Naive B cell (primary cell): Measurements from ENCODE around the gene FHAD1. TPM values are rescaled to one million over a fixed set of nuclear protein-coding genes. Genes with fewer than 3 reads are reported as not detected.

Experiments used
- ATAC-seq, 2 donors: fragments of 150-1000 bp; cut with Tn5 transposase; 2 replicates each; pipeline ENCODE4 v1.10.0; 2021; ENCODE audit warnings: low read depth in 2 of 2, mild to moderate bottlenecking in 2 of 2, moderate library complexity in 2 of 2
- DNase-seq: peaks from one replicate; pipeline ENCODE4 v3.0.0; 2022
- H3K27ac Mint-ChIP-seq, 6 donors: one replicate each; pipeline ENCODE4 v1.8.0; 2020 to 2022; ENCODE audit warnings: mild to moderate bottlenecking in 6 of 6, mixed read lengths in 6 of 6, moderate library complexity in 5 of 6, inconsistent platforms in 2 of 6
- H3K27me3 Mint-ChIP-seq, 3 donors: one replicate each; pipeline ENCODE4 v1.8.0; 2021 to 2022; ENCODE audit warnings: mixed read lengths in 3 of 3, mild to moderate bottlenecking in 1 of 3
- H3K36me3 Mint-ChIP-seq, 2 donors: one replicate each; pipeline ENCODE4 v1.8.0; 2020 to 2022; ENCODE audit warnings: mixed read lengths in 2 of 2, inconsistent platforms in 1 of 2, mild to moderate bottlenecking in 1 of 2
- H3K4me1 Mint-ChIP-seq, 3 donors: one replicate each; pipeline ENCODE4 v1.8.0; 2020 to 2022; ENCODE audit warnings: mixed read lengths in 3 of 3, inconsistent platforms in 1 of 3, mild to moderate bottlenecking in 1 of 3, moderate library complexity in 1 of 3
- H3K4me3 Mint-ChIP-seq, 8 donors: one replicate each; pipeline ENCODE4 v1.8.0; 2020 to 2022; ENCODE audit warnings: mild to moderate bottlenecking in 8 of 8, mixed read lengths in 8 of 8, moderate library complexity in 8 of 8, inconsistent platforms in 2 of 8
- H3K9me3 Mint-ChIP-seq, 7 donors: one replicate each; pipeline ENCODE4 v1.8.0; 2020 to 2022; ENCODE audit warnings: mixed read lengths in 7 of 7, mild to moderate bottlenecking in 5 of 7, inconsistent platforms in 2 of 7, moderate library complexity in 1 of 7
- polyA plus RNA-seq, 6 donors: library from polyadenylated mRNA; unstranded; fragments of 300-500 nt; fragmentation: Illumina TruSeq; gene quantifications; one replicate each; pipeline ENCODE4 v1.2.3, GENCODE V29; 2021; ENCODE audit warnings: low read depth in 6 of 6

FHAD1 gene
- polyA plus RNA-seq, 6 donors from 2014 or later: not detected

GRCh38 chr1:15411593-15412137 lies 164.6 kb downstream of the FHAD1 start:
- DNase-seq (peak; percentile 82), ATAC-seq (peak; percentile 59 to 62)
- Mint-ChIP-seq H3K9me3 (no peaks in the 10 kb centered on the region), H3K27ac (peak overlapping the region; percentile 54 to 99 (median 98)), H3K4me3 (peak overlapping the region; percentile 81 to 96 (median 94)), H3K4me1 (peaks cover 41 to 68% (median 64%) of the 10 kb centered on the region in 3 donors), H3K27me3 (peaks cover 0 to 7% (median 6%) of the 10 kb centered on the region in 3 donors), H3K36me3 (no peaks in the 10 kb centered on the region)

DNA sequence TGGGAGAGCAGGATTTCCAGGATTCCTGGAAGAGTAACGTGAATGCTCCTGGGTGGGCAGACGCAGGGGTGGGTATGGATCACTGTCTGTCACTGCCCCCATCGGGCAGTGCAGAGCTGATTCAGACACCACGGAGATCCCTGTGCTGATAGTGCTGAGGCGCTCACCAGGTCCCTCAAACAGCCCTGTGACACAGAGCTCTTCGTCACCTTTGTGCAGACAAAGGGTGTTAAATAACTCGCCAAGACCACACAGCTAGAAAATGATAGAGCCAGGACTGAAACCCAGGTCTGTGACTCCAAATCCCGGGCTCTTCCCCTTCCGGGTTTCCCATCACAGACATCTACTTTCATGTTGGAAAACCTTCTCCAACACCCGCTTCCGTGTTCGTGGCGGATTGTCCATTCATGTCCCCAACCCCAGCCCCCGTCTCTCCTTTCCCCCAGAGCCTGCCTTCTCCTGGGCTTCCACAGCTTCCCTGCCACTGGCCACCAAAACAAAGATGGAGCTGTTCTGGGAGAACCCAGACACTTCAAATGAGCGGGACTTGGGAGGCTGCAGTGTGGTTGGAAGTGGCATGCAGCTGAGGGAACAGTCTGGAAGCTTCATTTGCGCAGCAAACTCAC lies 165.3 kb downstream of the FHAD1 start:
- H3K4me1 Mint-ChIP-seq: peaks cover 46 to 74% (median 70%) of the 10 kb centered on the region in 3 donors
- ATAC-seq (no peak), DNase-seq (no peak)
- H3K4me3 Mint-ChIP-seq: peak overlapping the region; percentile 81 to 96 (median 94)
- H3K9me3 Mint-ChIP-seq: no peaks in the 10 kb centered on the region
- H3K27ac Mint-ChIP-seq: peak overlapping the region in 5 of 6 donors; percentile 24 to 99 (median 97)
- peaks cover 0 to 1% (median under 1%) of the 10 kb centered on the region in 3 donors for H3K27me3 Mint-ChIP-seq
- no peaks in the 10 kb centered on the region for H3K36me3 Mint-ChIP-seq

GRCh38 chr1:15412843-15413242 lies 165.8 kb downstream of the FHAD1 start:
- H3K27me3 Mint-ChIP-seq: no peaks in the 10 kb centered on the region
- H3K9me3 Mint-ChIP-seq: no peaks in the 10 kb centered on the region
- no peaks in the 10 kb centered on the region for H3K36me3 Mint-ChIP-seq
- ATAC-seq (no peak), DNase-seq (no peak)
- peak overlapping the region in 3 of 8 donors; percentile 88 to 95 (median 95) for H3K4me3 Mint-ChIP-seq
- H3K4me1 Mint-ChIP-seq: peaks cover 49 to 79% (median 75%) of the 10 kb centered on the region in 3 donors
- peak overlapping the region in 3 of 6 donors; percentile 54 to 99 (median 86) for H3K27ac Mint-ChIP-seq

DNA sequence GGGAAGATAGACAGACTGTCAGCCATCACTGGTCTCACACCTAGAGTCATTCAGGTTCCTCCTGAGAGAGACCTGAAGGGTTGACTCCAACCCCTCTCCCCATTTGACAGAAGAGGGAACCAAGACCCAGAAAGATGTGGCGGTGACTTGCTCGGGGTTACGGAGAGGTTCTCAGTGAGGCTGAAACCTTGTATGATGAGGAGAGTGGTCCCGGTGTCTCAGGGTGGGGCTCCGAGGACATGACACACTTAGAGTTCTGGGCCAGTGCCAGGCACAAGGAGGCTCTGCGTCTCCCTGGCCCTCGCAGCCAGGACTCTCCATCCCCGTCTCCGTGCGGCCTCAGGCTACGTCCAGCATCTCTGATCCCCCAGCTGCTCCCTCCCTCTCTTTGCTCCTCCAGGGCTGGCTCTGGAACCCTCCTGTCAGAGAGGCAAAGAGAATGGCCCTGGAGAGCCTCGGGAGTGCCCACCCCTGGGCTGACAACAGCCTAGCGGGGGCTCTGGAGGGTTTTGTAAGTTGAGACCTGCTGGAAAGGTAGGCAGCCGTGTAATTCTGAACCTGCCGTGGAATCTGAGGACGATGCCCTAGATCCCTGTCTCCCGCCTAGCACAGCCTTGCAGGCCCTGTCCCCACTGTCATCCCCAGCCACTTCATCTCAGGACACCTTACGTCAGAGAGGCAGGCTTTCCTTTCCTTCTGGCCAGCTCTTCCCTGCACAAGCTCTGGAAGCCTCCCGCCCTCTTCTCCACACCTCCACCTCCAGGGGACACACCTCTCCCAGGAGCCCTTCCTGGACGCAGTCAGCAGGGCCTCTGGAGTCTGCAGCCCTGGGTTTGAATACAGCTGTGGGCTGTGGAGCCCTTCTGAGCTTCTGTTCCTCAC lies 166.8 kb downstream of the FHAD1 start:
- peak overlapping the region in 1 of 8 donors; percentile 40 for H3K4me3 Mint-ChIP-seq
- H3K9me3 Mint-ChIP-seq: no peaks in the 10 kb centered on the region
- peaks cover 49 to 83% (median 79%) of the 10 kb centered on the region in 3 donors for H3K4me1 Mint-ChIP-seq
- no peak for ATAC-seq
- H3K27ac Mint-ChIP-seq: peak overlapping the region in 2 of 6 donors; percentile 85 to 94
- H3K27me3 Mint-ChIP-seq: no peaks in the 10 kb centered on the region
- DNase-seq: no peak
- no peaks in the 10 kb centered on the region for H3K36me3 Mint-ChIP-seq

- Mint-ChIP-seq H3K4me3 (peak overlapping the region in 2 of 8 donors; percentile 14 to 40), H3K27ac (peak overlapping the region in 5 of 6 donors; percentile 44 to 94 (median 72)), H3K4me1 (peaks cover 44 to 77% (median 74%) of the 10 kb centered on the region in 3 donors), H3K27me3 (no peaks in the 10 kb centered on the region), H3K9me3 (no peaks in the 10 kb centered on the region), H3K36me3 (no peaks in the 10 kb centered on the region)
- DNase-seq (no peak), ATAC-seq (no peak)
These were observed 167.5 kb downstream of the FHAD1 start for GRCh38 chr1:15414445-15414983.

- H3K4me1 Mint-ChIP-seq: peaks cover 27 to 62% (median 60%) of the 10 kb centered on the region in 3 donors
These were observed 170.3 kb downstream of the FHAD1 start for GRCh38 chr1:15417059-15417934.

GRCh38 chr1:15418806-15419515 lies 171.9 kb downstream of the FHAD1 start:
- peak overlapping the region in 1 of 8 donors; percentile 13 for H3K4me3 Mint-ChIP-seq
- DNase-seq (no peak), ATAC-seq (no peak)
- no peaks in the 10 kb centered on the region for H3K27me3 Mint-ChIP-seq
- peaks cover 27 to 49% (median 47%) of the 10 kb centered on the region in 3 donors for H3K4me1 Mint-ChIP-seq
- peaks cover 0 to 2% (median 0%) of the 10 kb centered on the region in 7 donors for H3K9me3 Mint-ChIP-seq
- peak overlapping the region in 3 of 6 donors; percentile 12 to 75 (median 24) for H3K27ac Mint-ChIP-seq
- H3K36me3 Mint-ChIP-seq: no peaks in the 10 kb centered on the region

More at GRCh38 chr1:15417059-15417934, 170.3 kb downstream of the FHAD1 start:
- ATAC-seq: peak; percentile 54 to 64
- Mint-ChIP-seq H3K4me3 (peak overlapping the region in 6 of 8 donors; percentile 27 to 73 (median 34)), H3K27me3 (no peaks in the 10 kb centered on the region), H3K9me3 (peaks cover 0 to 2% (median 0%) of the 10 kb centered on the region in 7 donors), H3K27ac (peak overlapping the region; percentile 37 to 96 (median 87)), H3K36me3 (no peaks in the 10 kb centered on the region)
- DNase-seq: peak; percentile 28

DNA sequence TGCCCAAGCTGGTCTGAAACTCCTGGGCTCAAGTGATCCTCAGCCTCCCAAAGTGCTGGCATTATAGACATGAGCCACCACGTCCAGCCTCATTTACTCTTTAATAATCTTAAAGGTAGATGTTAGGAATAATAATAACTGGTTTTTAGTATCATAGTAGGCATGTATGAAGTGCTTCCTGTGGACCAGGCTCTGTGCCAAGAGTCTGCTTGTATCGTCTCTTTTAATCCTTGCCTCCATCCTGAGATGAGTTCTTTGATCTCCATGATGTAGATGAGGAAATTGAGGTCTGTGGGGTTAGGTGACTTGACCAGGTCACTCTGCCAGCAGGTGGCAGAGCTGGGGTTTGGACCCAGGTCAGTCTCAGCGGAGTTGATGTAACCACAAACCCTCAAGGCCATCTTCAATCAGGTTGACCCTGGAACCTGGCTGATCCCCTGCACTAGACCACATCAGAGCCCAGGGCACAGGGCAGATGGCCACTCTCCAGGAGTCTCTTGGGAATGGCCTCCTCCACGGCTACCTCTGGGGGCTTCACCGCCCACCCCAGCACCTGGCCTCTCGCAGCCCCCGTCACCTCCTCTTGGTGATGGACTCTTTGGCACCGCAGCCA lies 173.9 kb downstream of the FHAD1 start:
- DNase-seq (no peak), ATAC-seq (no peak)
- Mint-ChIP-seq H3K4me3 (no peak overlapping the region), H3K4me1 (peaks cover 22 to 34% (median 29%) of the 10 kb centered on the region in 3 donors), H3K36me3 (peaks cover 0 to 7% of the 10 kb centered on the region in 2 donors), H3K9me3 (peaks cover 0 to 2% (median 0%) of the 10 kb centered on the region in 7 donors), H3K27ac (peak overlapping the region in 3 of 6 donors; percentile 24 to 49 (median 28)), H3K27me3 (no peaks in the 10 kb centered on the region)

DNA sequence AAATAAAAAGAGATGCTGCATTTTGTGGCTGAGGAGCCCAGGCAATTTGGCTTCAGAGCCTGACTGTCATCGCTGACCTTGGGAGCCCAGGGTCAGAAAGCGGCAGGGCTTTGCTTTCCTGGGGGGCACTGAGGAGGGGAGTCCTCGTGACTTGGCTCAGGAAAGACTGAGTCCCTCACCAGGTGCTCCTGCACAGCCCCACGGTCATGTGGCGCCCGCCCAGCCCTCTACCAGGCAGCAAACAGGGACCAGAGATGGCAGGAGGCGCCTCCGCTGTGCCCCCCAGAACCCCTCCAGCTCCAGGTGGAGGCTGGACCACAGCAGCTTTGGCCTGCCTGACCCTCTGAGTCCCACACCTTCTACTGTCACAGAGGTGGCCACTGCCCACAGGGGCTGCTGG lies 175.8 kb downstream of the FHAD1 start:
- Mint-ChIP-seq H3K27ac (no peak overlapping the region), H3K9me3 (peaks cover 0 to 2% (median 0%) of the 10 kb centered on the region in 7 donors), H3K4me1 (peaks cover 10 to 15% (median 12%) of the 10 kb centered on the region in 3 donors), H3K36me3 (peaks cover 0 to 15% of the 10 kb centered on the region in 2 donors), H3K4me3 (no peak overlapping the region), H3K27me3 (no peaks in the 10 kb centered on the region)
- no peak for DNase-seq
- no peak for ATAC-seq

DNA sequence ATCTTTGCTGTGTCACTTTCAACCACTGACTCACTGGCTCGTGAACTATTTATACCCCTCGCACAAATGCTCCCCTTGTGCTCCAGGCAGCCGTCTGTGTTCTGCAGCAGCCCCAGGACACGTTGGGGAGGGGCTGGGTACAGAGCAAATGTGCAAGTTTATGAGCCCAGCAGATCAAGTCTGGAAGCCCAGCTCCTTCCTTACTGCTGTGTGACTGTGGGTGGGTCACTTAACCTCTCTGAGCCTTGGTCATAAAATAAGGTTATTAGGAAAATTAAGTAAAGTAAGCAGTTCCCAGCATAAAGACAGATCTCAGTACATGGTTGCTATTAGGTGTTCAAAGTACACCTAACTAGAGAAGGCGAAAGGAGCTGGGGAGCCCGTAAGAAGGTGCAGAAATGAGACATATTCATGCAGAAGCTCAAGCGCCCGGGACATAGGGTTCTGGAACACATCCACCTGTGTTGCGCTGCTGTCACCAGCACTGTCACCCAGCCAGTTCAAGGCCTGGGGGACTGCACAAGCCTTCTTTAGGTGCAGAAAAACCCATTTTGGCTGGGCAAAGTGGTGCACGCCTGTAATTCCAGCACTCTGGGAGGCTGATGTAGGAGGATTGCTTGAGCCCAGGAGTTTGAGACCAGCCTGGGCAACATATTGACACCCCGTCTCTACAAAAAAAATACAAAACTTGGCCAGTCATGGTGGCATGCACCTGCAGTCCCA lies 176.5 kb downstream of the FHAD1 start:
- H3K4me1 Mint-ChIP-seq: peaks cover 10 to 12% (median 11%) of the 10 kb centered on the region in 3 donors
- DNase-seq: no peak
- H3K27me3 Mint-ChIP-seq: no peaks in the 10 kb centered on the region
- no peak for ATAC-seq
- H3K4me3 Mint-ChIP-seq: no peak overlapping the region
- peaks cover 0 to 2% (median 0%) of the 10 kb centered on the region in 7 donors for H3K9me3 Mint-ChIP-seq
- peaks cover 0 to 15% of the 10 kb centered on the region in 2 donors for H3K36me3 Mint-ChIP-seq
- H3K27ac Mint-ChIP-seq: peak overlapping the region in 2 of 6 donors; percentile 59 to 82

- H3K27me3 Mint-ChIP-seq: no peaks in the 10 kb centered on the region
- no peak for DNase-seq
- peaks cover 0 to 15% of the 10 kb centered on the region in 2 donors for H3K36me3 Mint-ChIP-seq
- peaks cover 6 to 12% (median 8%) of the 10 kb centered on the region in 3 donors for H3K4me1 Mint-ChIP-seq
- H3K9me3 Mint-ChIP-seq: peaks cover 0 to 2% (median 0%) of the 10 kb centered on the region in 7 donors
- H3K4me3 Mint-ChIP-seq: no peak overlapping the region
- no peak for ATAC-seq
- H3K27ac Mint-ChIP-seq: peak overlapping the region in 5 of 6 donors; percentile 62 to 94 (median 80)
These were observed 177.2 kb downstream of the FHAD1 start for GRCh38 chr1:15424146-15424667.
